IMR-90 (cell line): ENCODE data around the gene SCN1B. TPM values are rescaled to one million over a fixed set of nuclear protein-coding genes. Genes with fewer than 3 reads are reported as not detected.

Experiments
- ATAC-seq: fragments of 200-7000 bp; cut with Tn5 transposase; 2 replicates; pipeline ENCODE4 v1.9.1; 2020; ENCODE audit warnings: low read depth, mild to moderate bottlenecking, moderate library complexity
- BruUV-seq: library from RNA; stranded (reverse); fragments of 400-500 nt; replicated peaks from 2 replicates; lab custom pipeline; 2021; lab: Mats Ljungman, UMichigan
- CTCF ChIA-PET: fragments of 300-600 bp; formaldehyde crosslinking; extraction: SDS; loops from one replicate; lab custom pipeline; 2021; ENCODE audit warnings: antibody characterized with exemption; lab: Yijun Ruan, JAX
- POLR2A ChIA-PET: fragments of 300-600 bp; sonication (Branson Sonifier 250); formaldehyde crosslinking; loops from one replicate; lab custom pipeline; 2022; ENCODE audit warnings: antibody characterized with exemption; ENCODE audit not compliant: unreplicated experiment; lab: Charles Lee
- DNase-seq: peaks from one replicate; pipeline ENCODE4 v3.0.0; 2013
- H2AFZ ChIP-seq: replicated peaks from 2 replicates; pipeline ENCODE3; 2013; ENCODE audit warnings: low read length, mild to moderate bottlenecking; ENCODE audit not compliant: poor library complexity
- H2AK5ac ChIP-seq: 2 replicates; pipeline ENCODE4 v1.6.1; 2013; ENCODE audit warnings: low read depth, low read length, inconsistent platforms
- H2AK9ac ChIP-seq: replicated peaks from 2 replicates; pipeline ENCODE3; 2013; ENCODE audit warnings: mild to moderate bottlenecking, low read depth, low read length, moderate library complexity; ENCODE audit not compliant: poor library complexity
- H2BK120ac ChIP-seq: 2 replicates; pipeline ENCODE4 v1.6.1; 2013; ENCODE audit warnings: low read depth, low read length, inconsistent platforms
- H2BK15ac ChIP-seq: 3 replicates; pipeline ENCODE4 v1.6.1; 2013; ENCODE audit warnings: low read depth, low read length, inconsistent platforms
- H2BK20ac ChIP-seq: 2 replicates; pipeline ENCODE4 v1.6.1; 2013; ENCODE audit warnings: low read depth, mild to moderate bottlenecking, inconsistent platforms, low read length, moderate library complexity
- H2BK5ac ChIP-seq: 2 replicates; pipeline ENCODE4 v1.6.1; 2013; ENCODE audit warnings: mild to moderate bottlenecking, low read depth, low read length, inconsistent platforms; ENCODE audit not compliant: poor library complexity, severe bottlenecking
- H3K14ac ChIP-seq: replicated peaks from 2 replicates; pipeline ENCODE4 v1.6.1; 2013; ENCODE audit warnings: low read depth, low read length, inconsistent platforms
- H3K18ac ChIP-seq: 2 replicates; pipeline ENCODE4 v1.6.1; 2013; ENCODE audit warnings: low read depth, low read length, control low read depth
- H3K23ac ChIP-seq: 2 replicates; pipeline ENCODE4 v1.6.1; 2013; ENCODE audit warnings: low read depth, low read length, inconsistent platforms
- H3K27ac ChIP-seq: 2 replicates; pipeline ENCODE4 v1.5.1; 2013; ENCODE audit warnings: mild to moderate bottlenecking, control low read depth, low read length; ENCODE audit not compliant: insufficient read depth
- H3K27me3 ChIP-seq: 2 replicates; pipeline ENCODE4 v1.6.1; 2013; ENCODE audit warnings: low read length; ENCODE audit not compliant: control insufficient read depth, insufficient read depth
- H3K36me3 ChIP-seq: 2 replicates; pipeline ENCODE4 v1.6.1; 2013; ENCODE audit warnings: low read length, mixed read lengths; ENCODE audit not compliant: control insufficient read depth, insufficient read depth
- H3K4ac ChIP-seq: 2 replicates; pipeline ENCODE4 v1.6.1; 2013; ENCODE audit warnings: low read depth, low read length, inconsistent platforms
- H3K4me1 ChIP-seq: 2 replicates; pipeline ENCODE4 v1.6.1; 2013; ENCODE audit warnings: low read length, mixed read lengths; ENCODE audit not compliant: control insufficient read depth, insufficient read depth
- H3K4me2 ChIP-seq: 2 replicates; pipeline ENCODE4 v1.6.1; 2013; ENCODE audit warnings: low read depth, mild to moderate bottlenecking, control low read depth, low read length, moderate library complexity
- H3K4me3 ChIP-seq: 2 replicates; pipeline ENCODE4 v1.5.1; 2013; ENCODE audit warnings: low read depth, mild to moderate bottlenecking, control low read depth, low read length, moderate library complexity; ENCODE audit not compliant: insufficient read depth
- H3K56ac ChIP-seq: 2 replicates; pipeline ENCODE4 v1.6.1; 2013; ENCODE audit warnings: low read length, inconsistent platforms; ENCODE audit not compliant: insufficient read depth; ENCODE audit errors: extremely low read depth
- H3K79me1 ChIP-seq, 2 experiments: 2 replicates each; pipeline ENCODE4 v1.6.1; 2013; ENCODE audit warnings: low read length in 2 of 2, inconsistent platforms in 1 of 2, low read depth in 1 of 2
- H3K9ac ChIP-seq: 2 replicates; pipeline ENCODE4 v1.6.1; 2013; ENCODE audit warnings: low read depth, low read length, control low read depth
- H3K9me1 ChIP-seq: 2 replicates; pipeline ENCODE4 v1.6.1; 2013; ENCODE audit warnings: low read length, inconsistent platforms; ENCODE audit not compliant: insufficient read depth
- H3K9me3 ChIP-seq: 2 replicates; pipeline ENCODE4 v1.6.1; 2013; ENCODE audit warnings: low read length; ENCODE audit not compliant: control insufficient read depth, insufficient read depth
- H4K20me1 ChIP-seq: 2 replicates; pipeline ENCODE4 v1.6.1; 2013; ENCODE audit warnings: low read length, inconsistent platforms; ENCODE audit not compliant: insufficient read depth
- H4K5ac ChIP-seq: 2 replicates; pipeline ENCODE4 v1.6.1; 2013; ENCODE audit warnings: mild to moderate bottlenecking, low read depth, low read length, control low read depth
- H4K8ac ChIP-seq, 2 experiments: 2 replicates each; pipeline ENCODE4 v1.6.1; 2013; ENCODE audit warnings: low read depth in 2 of 2, low read length in 2 of 2, control low read depth in 1 of 2, inconsistent platforms in 1 of 2
- H4K91ac ChIP-seq: 2 replicates; pipeline ENCODE4 v1.6.1; 2013; ENCODE audit warnings: low read depth, low read length, inconsistent platforms; ENCODE audit not compliant: insufficient read depth
- CEBPB ChIP-seq: IDR thresholded peaks from 2 replicates; pipeline ENCODE4 v1.6.1; 2012; ENCODE audit warnings: low read depth, low read length, improper control_type of control experiment
- MAFK ChIP-seq: IDR thresholded peaks from 2 replicates; pipeline ENCODE4 v1.6.1; 2012; ENCODE audit warnings: low read depth, low read length, improper control_type of control experiment
- whole genome bisulfite sequencing, 2 experiments: methylation state at CpG; one replicate each; pipeline versions ENCODE4 v1.1.5 to v1.1.7; 2013; ENCODE audit warnings: missing lambda C conversion rate in 2 of 2; ENCODE audit not compliant: insufficient read length in 1 of 2; ENCODE audit errors: extremely low coverage in 2 of 2; 5-methylcytosine and 5-hydroxymethylcytosine counted together
- dilution Hi-C: fragments of 300-500 bp; cut with HindIII; formaldehyde crosslinking; loops from one replicate; pipeline ENCODE4 v1.14.3; 2018; ENCODE audit warnings: low sequenced_read_pairs; ENCODE audit not compliant: unreplicated experiment
- in situ Hi-C: fragments of 300-500 bp; cut with MboI; formaldehyde crosslinking; loops from 3 replicates; pipeline ENCODE4 v1.14.3; 2019; ENCODE audit warnings: low sequenced_read_pairs, inconsistent platforms, mixed read lengths
- intact Hi-C: fragments of 100-400 bp; cut with micrococcal nuclease; formaldehyde crosslinking; loops from 2 replicates; pipeline ENCODE4 v1.10.0; 2022
- polyA plus RNA-seq, 3 experiments: library from polyadenylated mRNA; depleted of rRNA; stranded (reverse); fragments of >200 nt; gene quantifications; 2 replicates each; pipeline ENCODE4 v1.2.3, GENCODE V29; 2012; ENCODE audit warnings: low replicate concordance in 1 of 3
- total RNA-seq: library from RNA; depleted of rRNA; stranded (reverse); fragments of >200 nt; gene quantifications from 2 replicates; pipeline ENCODE4 v1.2.3, GENCODE V29; 2012

Gene SCN1B
- total and polyA plus RNA-seq, 2 of the 4 experiments (the other 2 are of a cell fraction) = 2.0 to 9.6 TPM

- no peaks in the 10 kb centered on the region for H3K9me1 ChIP-seq
- H3K56ac ChIP-seq = no peak overlapping the region
- no peak overlapping the region for H2AFZ ChIP-seq
- H4K20me1 ChIP-seq = no peaks in the 10 kb centered on the region
- no peak overlapping the region for H2BK15ac ChIP-seq
- dilution Hi-C loops = no loop called here
- no peak overlapping the region for H3K9ac ChIP-seq
- no peaks in the 10 kb centered on the region for H3K36me3 ChIP-seq
- H2BK5ac ChIP-seq = no peak overlapping the region
- no peak overlapping the region for H3K23ac ChIP-seq
- DNase-seq = no peak
- no CpG with 5 or more reads among the region's 6 CpGs for whole genome bisulfite sequencing, 2 experiments
- intact Hi-C loops = no loop called here
- no peak overlapping the region for H3K4me2 ChIP-seq
- no peak overlapping the region for H4K91ac ChIP-seq
- H3K4me1 ChIP-seq = no peaks in the 10 kb centered on the region
- H2BK20ac ChIP-seq = no peak overlapping the region
- H3K14ac ChIP-seq = no peak overlapping the region
- ChIA-PET POLR2A (interaction anchor here (0.5 kb wide), 1 partner anchor 207 kb away, joined by 3 read pairs; no protein-coding TSS in a partner anchor), CTCF (no interaction called here)
- H3K79me1 ChIP-seq = no peaks in the 10 kb centered on the region
- H2AK9ac ChIP-seq = no peak overlapping the region
- H4K8ac ChIP-seq = no peak overlapping the region
- H2BK120ac ChIP-seq = no peak overlapping the region
- H3K18ac ChIP-seq = no peak overlapping the region
- no peak overlapping the region for H3K27ac ChIP-seq
- no peak overlapping the region for H3K4me3 ChIP-seq
- in situ Hi-C loops = no loop called here
- H4K5ac ChIP-seq = no peak overlapping the region
- ATAC-seq = no peak
- BruUV-seq = no TSS peak
- no peaks in the 10 kb centered on the region; the same call in 1 of the 2 replicates for H3K9me3 ChIP-seq
- no peak overlapping the region for H3K4ac ChIP-seq
- TF ChIP-seq CEBPB (no peak), MAFK (no peak)
- no peak overlapping the region for H2AK5ac ChIP-seq
- H3K27me3 ChIP-seq = peaks cover 9% of the 10 kb centered on the region
Measured at GRCh38 chr19:35081201-35081600, 50.9 kb downstream of the SCN1B start.
